Superior temporal gyrus (tissue), 1 donor: ENCODE results near the gene IL17RA.

ENCODE experiments used
- DNase-seq: peaks from one replicate; pipeline ENCODE4 v3.0.0-alpha.2; 2016; ENCODE audit errors: extremely low spot score

The IL17RA gene

DNA sequence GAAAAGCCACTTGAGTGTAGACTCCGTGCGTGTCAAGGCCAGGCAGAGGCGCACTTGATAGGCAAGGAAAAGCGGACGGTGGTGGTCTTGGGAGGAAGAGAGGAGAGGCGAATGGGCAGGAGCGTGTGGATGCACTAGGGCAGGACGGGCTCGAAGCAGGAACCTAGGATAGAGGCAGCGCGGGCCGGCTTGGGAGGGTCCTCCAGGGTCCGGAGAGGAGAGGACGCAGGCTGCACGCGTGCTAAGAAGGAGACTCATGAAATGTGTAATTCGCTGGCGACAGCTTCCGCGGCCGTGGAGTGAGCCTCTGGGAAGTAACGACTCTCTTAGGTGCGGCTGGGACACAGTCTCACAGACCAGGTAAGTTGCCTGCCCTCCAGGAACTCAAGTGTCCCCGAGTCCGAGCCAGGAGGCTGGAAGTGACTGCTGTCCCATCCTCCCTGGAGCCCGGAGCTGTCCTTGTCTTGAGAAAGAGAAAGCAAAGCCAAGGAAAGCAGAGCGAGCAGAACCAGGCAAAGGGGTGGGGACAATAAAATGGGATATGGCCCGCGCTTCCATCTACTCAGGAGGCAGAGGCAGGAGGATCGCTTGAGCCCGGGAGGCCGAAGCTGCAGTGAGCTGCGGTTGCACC lies 874 bp upstream of the IL17RA start:
- DNase-seq: no peak

DNA sequence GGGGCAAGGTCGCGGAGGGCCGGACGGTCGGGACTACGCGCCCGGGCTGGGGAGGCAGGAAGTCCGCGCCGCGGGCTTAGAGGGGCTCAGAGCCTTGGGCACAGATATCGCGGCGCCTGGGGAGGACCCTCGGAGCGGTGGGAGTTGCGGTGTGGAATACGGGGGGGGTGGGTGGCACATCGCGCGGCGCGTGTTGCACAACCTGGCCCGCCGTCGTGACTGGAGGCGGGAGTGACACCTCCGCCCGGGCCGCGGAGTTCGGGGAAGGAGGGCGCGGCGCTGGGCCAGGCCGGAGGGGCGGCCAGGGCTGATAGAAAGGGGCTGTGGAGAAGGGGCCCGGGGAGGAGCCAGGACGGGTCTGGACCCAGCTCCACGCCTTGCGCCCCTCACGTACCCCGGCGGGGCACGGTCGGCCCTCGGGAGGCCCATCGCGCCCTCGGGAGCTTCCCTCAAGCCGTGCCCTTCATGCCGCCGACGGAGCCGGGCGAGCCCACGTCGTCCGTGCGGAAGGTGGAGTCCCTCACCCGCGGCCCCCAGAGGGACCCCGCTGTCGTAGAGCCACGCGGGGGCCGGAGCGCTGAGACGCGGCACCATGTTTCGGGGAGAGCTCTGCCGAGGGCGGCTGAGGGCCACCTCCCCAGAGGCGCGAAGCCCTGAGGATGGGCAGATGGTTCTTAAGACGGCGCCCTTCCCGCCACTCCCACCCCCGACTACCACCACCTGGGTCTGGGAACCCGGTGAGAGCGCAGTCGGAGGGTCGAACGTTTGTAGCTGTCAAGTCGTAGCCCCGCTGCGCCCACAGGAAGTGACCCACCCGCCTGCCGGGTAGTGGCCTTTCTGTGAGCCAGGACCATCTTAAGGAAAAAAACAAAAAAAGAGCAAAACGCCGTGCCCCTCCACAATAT lies 729 bp downstream of the IL17RA start:
- DNase-seq: no peak

DNA sequence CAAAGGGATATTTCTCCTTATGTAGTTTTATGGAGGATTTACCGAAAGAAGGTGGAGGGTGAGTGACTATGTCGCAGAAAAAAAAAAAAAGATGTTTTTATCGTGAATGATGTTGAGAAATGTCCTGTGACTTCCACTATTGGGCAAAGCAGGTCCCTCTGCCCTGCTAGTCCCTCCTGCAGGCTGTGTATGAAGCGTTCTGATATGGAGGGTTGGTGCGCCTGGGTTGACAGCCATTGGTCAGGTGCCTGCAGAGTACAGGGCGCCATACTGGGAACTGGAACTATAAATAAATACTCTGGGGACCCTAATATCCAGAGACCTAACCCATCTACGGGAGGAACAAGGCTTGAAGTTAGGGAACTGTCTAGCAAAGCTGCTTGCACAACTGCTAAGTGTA lies 1.5 kb downstream of the IL17RA start:
- no peak for DNase-seq

DNA sequence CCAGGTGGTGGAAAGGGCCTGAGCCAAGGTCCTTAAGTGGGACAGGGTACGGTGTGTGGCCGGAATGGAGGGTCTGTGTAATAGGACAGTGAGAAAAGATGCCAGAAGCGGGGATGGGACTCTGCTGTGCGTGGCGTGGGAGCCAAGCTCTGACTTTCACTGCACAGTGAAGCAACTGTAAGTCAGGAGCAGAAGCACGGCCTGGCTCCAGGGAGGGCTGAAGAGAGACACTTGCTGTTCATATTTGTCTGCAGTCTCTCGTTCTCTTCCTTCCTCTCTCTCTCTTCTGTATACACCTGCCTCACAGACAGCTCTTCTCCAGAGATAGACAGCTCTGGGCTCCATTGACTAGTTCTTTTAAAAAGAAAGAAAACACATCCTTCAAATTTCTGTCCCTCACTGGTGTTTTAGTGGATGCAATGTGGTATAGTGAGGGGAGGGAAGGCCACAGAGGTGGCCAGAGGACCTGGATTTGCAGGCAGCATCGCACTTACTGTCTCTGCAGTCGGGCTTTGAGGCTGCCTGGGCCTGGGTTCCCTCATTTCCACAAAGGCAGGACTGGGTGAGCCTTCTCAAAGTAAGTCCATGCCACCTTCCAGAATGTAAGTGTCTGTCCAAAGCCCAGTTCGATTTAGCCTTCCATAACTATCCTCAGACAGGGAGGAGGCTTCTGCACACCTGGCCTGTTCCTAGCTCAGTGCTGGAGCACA lies 2.1 kb downstream of the IL17RA start:
- no peak for DNase-seq

DNA sequence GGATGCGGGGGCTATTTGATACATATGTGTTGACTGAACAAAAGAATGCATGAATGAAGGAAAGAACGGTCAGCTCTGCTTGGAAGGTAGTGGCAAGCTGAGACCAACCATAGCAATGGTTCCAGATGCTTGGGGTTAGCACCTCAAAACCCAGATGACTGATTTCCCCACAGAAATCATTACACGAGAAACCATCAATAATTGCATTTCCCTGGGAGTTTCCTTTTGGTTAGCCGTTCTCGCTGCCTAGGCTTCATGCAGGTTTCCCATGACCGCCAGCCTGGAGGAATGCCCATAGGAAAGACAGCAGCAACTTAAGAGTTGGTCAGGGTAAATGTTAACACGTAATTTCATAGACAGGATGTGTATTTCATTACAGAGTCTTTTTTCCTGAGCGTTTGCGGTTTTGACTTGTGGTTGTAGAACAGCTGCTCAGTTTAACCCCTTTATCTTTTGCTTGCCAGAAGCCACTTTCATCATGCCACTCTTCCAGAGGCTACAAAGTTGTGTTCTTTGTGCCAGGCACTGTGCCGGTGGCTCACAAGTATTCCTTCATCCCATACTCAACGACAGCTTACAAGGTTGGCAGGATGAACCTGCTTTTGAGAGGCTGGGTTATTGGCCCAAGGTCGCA lies 2.8 kb downstream of the IL17RA start:
- DNase-seq: no peak

DNA sequence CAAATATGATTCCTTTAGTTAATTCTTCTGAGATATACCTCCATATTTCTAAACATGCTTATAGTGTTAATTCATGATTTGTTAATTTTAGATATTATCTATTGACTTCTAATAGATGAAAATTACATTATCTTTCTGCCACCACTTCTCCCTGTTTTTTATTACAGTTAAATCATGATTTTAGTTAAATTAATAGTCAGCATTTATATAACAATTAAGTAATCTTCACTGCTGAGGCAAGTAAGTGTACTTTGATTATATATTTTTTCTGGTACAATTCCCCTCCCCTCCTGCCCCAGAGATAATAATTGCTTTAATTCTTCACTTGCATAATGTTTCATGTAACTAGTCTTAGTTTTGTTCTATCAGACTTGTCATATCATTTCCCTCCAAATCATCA lies 5.8 kb downstream of the IL17RA start:
- DNase-seq: no peak

DNA sequence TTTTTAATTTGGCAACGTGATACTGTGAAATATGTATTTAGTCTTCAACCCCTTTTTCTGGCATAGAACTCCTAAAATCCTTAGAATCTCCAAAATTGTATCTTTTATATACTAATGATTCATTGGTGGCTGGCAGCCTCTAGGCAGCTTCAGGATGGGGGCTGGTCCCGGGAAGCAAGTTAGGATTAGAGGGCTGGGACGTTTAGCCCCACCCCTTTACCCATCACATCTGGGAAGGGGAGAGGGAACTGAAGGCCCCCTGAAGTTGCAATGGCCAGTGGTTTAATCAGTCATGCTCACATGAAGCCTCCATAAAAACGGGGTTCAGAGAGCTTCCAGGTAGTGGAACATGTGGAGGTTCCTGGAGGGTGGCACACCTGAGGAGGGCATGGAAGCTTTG lies 7.1 kb downstream of the IL17RA start:
- DNase-seq: no peak

DNA sequence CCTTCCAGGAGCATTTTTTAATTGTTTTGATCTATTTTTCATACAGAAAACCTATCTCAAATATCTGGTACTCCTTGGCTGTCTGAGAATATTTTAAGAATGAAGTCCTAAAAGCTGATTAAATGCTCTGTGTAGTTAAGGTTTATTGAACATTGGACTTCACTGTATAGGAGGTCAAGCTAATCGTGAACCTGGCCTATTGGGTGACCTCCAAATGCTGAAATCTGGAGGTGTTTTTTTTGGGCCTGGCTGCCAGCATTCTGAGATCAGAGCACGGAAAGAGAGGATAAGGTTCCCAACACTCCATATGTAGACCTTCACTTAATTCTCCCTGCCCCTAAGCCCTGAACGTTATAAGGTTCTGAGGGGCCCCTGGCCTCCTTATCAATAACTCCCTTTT lies 8.3 kb downstream of the IL17RA start:
- DNase-seq: no peak

DNA sequence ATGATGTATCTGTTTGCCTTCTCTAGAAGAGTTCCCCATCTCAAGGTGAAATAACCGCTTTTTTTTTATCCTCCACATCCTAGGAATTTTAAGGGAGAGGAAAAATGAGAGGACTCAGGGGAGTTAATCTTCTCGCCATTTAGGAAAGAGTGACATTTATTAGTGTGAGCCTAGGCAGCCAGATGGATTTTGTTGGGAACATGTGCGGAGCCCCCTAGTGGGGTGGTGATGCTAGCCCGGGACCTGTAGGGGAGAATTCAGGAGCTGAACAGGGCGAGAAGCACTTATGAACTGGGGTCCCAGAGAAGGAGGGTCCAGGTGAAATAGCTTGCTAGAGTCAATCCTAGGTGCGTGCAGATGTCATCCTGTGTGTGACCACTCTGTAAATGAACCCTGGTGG lies 10.7 kb downstream of the IL17RA start:
- DNase-seq: no peak

DNA sequence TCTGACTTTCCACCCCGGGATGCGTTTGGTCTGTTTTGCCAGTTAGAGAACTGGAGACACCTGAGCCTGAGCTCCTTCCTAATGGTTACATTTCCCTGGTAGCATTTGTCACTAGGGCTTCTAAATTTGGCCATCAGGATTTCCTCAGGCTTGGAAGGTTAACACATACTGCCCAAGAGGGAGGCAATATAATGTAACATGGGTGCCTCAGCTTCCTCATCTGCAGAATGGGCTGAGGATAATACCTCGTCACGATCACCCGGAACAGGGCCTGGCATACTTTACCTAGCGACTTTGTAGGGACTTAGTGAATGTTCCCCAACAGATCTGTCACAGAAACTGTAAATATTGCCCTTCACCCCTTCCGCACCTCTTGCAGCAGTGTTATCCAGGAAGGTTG lies 11.3 kb downstream of the IL17RA start:
- no peak for DNase-seq

DNA sequence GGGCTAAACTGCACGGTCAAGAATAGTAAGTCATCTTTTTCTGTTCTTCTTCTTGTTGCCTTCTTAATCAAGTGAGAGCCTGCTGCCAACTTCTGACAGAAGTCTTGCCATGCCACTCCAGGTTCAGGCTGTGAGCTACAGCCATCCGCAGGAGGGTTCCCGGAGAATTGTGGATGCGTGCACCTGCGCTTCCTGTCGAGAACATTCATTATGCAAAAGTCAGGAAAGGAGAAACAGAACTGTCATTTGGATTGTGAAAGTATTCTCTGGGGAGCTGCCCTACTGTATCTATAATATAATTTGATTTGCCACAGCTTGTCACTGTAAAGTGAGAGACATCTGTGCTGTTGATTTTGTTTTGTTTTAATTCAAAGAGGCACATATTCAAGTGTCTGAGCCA lies 12.3 kb downstream of the IL17RA start:
- no peak for DNase-seq

DNA sequence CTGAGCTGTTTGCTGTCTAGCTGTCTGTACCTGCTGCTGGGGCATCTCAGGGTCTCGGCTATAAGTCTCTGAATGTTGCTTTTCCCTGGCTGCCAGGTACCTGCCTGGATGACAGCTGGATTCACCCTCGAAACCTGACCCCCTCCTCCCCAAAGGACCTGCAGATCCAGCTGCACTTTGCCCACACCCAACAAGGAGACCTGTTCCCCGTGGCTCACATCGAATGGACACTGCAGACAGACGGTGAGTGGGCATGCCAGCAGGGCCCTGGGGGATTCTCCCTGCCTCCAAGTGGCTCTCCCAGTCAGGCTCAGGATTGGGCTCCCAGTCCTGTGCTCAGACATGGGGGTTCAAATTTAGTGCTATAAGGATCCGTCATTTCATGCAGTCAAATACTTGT lies 12.9 kb downstream of the IL17RA start:
- no peak for DNase-seq

DNA sequence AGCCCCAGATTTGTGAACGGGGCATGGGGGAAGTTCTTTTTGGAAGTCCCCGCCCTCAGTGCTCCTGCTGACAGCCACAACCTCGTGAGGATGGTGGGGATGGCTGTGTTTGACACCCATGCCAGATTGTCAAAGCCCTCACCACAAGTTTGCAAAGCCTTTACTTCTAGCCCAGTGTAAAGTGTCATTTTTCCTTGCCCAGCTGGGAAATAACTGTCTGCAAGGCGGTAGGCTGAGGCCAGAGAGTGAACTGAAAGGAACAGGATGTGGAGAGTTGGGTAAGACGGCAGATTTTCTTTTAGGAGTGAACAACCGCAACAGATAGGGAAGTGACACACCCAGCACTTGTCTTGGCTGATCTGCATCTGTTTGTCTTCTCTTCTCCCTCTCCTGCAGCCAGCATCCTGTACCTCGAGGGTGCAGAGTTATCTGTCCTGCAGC lies 13.6 kb downstream of the IL17RA start:
- DNase-seq: no peak

DNA sequence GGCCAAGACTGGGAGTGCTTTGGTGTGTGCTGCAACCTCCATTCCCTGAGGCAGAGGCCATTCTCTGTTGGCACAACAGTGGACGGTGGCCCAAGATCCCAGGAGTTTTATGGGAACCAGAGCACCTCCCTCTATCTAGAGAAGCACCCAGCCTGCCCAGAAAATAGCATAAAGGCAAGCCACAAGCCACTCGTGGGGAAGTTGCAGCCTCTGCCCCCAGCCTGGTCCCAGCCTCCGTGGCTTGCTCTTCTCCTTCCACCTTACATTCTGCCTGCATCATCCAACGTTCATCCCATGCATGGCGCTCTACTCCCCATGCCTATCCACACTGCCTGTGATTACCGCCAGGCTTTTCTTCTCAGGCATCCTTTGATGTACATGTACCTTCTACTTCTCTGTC lies 15.8 kb downstream of the IL17RA start:
- DNase-seq: no peak

DNA sequence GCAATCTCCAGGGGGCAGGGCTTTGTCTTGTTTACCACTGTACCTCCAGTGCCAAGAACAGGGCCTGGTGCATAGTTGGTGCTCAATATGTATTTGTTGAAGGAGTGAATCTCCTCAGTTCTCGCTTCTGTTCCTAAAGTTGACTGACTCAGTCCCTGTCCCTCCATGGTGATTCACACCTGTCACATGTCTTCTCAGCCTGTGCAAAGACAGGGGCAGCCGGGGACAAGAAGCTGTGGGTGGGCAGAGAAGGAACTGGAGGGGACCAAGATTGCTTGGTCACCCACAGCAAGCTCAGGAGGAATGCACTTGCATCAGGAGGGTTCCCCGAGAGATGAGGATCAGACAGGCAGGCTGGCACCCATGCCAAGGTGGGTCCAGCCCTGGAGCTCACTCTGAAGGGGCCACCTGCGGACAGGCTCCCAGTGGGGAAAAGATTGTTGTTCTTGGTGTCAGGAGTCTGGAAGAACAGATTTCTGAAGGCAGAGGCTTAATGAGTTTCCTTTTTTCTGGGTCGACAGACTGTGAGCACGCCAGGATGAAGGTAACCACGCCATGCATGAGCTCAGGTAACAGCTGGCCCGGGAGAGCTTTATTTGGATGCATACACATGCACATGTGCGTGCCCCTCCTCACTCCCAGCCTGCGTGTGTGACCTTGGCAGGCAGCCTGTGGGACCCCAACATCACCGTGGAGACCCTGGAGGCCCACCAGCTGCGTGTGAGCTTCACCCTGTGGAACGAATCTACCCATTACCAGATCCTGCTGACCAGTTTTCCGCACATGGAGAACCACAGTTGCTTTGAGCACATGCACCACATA lies 16.9 kb downstream of the IL17RA start:
- DNase-seq: no peak

DNA sequence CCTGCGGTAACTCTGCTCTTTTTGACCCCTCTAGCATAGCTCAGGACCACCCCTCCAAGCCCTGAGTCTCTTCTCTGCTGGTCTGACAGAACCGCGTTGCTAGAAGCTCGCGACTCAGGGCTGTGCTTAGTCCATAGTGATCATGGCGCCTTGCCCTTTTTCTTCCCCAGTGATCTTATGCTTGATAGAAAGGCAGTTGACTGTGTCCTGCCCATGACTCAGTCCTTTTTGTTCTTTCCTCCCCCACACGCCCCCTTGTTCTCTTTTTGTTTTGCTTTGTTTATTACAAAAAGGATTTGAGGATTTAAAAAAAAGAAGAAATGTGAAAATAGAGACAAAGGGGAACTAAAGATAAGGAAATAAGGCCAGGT lies 17.5 kb downstream of the IL17RA start:
- no peak for DNase-seq

DNA sequence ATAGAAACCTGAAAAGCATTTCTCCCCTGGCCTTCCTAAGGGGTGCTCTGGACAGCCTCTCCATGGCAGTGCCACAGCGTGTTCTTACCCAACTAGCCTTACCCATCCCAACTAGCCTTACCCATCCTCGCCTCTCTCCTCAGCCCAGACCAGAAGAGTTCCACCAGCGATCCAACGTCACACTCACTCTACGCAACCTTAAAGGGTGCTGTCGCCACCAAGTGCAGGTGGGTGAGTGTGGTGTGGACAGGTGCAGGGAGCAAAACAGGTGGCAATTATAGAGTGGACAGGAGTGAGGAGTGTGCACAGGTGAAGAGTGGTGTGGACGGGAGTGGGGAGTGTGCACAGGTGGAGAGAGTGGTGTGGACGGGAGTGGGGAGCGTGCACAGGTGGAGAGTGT lies 18.6 kb downstream of the IL17RA start:
- no peak for DNase-seq

DNA sequence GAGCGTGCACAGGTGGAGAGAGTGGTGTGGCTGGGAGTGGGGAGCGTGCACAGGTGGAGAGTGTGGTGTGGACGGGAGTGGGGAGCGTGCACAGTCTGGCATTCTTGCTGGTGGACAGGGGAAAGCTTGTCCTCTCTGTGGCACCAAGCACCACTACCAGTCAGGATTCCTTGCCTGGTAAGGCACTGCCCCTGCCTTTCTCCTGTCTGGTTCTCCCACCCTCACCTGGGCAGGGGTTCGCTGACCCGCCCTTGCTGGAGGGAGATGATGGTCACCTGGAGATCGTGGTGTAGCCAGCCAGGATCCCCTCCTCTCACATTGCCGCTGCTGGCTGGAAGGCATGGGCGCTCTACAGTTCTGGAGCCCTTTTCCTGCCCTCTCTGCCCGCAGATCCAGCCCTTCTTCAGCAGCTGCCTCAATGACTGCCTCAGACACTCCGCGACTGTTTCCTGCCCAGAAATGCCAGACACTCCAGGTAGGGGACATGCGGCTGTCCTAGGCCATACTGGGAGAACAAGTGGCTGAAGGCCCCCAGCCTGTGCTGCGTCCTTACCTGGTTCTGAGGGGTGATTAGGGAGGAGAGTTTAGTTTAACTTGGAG lies 19.6 kb downstream of the IL17RA start:
- no peak for DNase-seq

DNA sequence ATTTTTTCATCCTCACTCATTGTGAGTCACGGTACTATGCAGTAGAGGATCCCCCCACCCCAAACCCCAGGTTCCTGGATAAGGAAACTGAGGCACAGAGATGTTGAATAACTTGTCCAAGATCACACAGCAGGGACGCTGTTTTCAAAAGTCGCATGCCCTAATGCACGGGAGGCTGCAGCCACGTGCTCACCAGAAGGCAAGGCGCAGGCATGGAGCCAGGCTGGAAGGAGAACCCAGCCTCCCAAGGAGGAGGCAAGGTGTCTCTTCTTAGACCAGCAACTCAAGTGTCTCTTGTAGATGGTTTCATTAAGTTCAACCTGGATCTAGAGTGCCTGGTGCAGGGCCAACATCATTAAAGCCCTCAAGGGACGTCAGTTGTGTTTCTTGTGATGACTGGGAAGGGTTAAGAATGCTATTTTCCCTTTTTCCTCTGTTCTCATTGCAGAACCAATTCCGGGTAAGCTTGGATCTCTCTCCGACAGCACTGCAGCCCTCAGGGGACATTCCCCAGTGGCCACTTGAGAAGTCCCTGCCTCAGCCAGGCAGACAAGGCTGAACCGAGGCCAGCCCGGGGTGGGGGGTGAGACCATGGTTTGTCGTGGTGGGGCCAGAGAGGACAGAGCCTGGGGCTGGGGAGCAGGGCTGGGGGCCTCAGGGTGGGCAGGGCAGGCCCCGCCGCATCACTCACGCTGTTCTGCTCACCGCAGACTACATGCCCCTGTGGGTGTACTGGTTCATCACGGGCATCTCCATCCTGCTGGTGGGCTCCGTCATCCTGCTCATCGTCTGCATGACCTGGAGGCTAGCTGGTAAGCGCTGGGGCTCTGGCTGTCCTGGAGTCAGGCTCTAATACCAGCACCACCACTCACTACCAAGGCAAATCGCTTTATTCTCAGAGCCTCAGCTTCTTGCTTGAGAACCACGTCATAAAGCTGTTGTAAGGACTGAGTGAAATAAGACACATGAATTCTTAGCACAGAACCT lies 20.6 kb downstream of the IL17RA start:
- no peak for DNase-seq
